Uterus (tissue), 4 donors: ENCODE measurements around the gene PGF. TPM values are rescaled to one million over a fixed set of nuclear protein-coding genes. Genes with fewer than 3 reads are reported as not detected.

Experiments used
- DNase-seq, 2 donors: peaks; one replicate each; pipeline ENCODE4 v3.0.0-alpha.2; 2019 to 2020
- H3K27ac ChIP-seq, 2 donors: fragments of 200-600 bp; sonication (generic); 1 replicate in 1 of 2; 2 replicates in 1 of 2; pipeline ENCODE4 v1.5.1; 2016 to 2018
- H3K27me3 ChIP-seq, 2 donors: fragments of 200-600 bp; sonication (generic); one replicate each; pipeline ENCODE4 v1.5.1; 2018 to 2019; ENCODE audit warnings: control low read depth in 1 of 2
- H3K36me3 ChIP-seq, 2 donors: fragments of 200-600 bp; sonication (generic); one replicate each; pipeline ENCODE4 v1.5.1; 2019; ENCODE audit warnings: control low read depth in 1 of 2
- H3K4me1 ChIP-seq, 2 donors: fragments of 200-600 bp; sonication (generic); one replicate each; pipeline ENCODE4 v1.5.1; 2018 to 2019; ENCODE audit warnings: control low read depth in 1 of 2
- H3K4me3 ChIP-seq, 2 donors: fragments of 200-600 bp; sonication (generic); 1 replicate in 1 of 2; 2 replicates in 1 of 2; pipeline ENCODE4 v1.5.1; 2018 to 2019; ENCODE audit warnings: mild to moderate bottlenecking in 1 of 2
- H3K9me3 ChIP-seq, 2 donors: fragments of 200-600 bp; sonication (generic); one replicate each; pipeline ENCODE4 v1.5.1; 2019; ENCODE audit warnings: control low read depth in 1 of 2
- POLR2A ChIP-seq, 2 donors: fragments of 450-650 bp; IDR thresholded peaks; one replicate each; pipeline ENCODE4 v1.6.1; 2016; ENCODE audit warnings: antibody characterized with exemption in 2 of 2, mild to moderate bottlenecking in 1 of 2, moderate library complexity in 1 of 2
- intact Hi-C: fragments of 100-400 bp; cut with DNase I; formaldehyde crosslinking; loops from one replicate; pipeline ENCODE4 v1.15.1; 2023; ENCODE audit warnings: low total_unique reads
- total RNA-seq, 4 donors: library from RNA; depleted of rRNA in 3 of 4; stranded (reverse); fragments of >200 nt in 3 of 4; gene quantifications; one replicate each; pipeline versions ENCODE4 v1.1.0 to v1.2.4, GENCODE V29; 2014 to 2023
- TF ChIP-seq, protein P1 (sequence below), 4 experiments: fragments of 200-600 bp in 2 of 4; fragments of 450-650 bp in 2 of 4; sonication (generic) in 2 of 4; IDR thresholded peaks; one replicate each; pipeline ENCODE4 v1.5.1; 2016 to 2019; ENCODE audit warnings: antibody characterized with exemption in 4 of 4, mild to moderate bottlenecking in 2 of 4, moderate library complexity in 1 of 4
- donor health status: DM: yes; HTN: yes; CAD: no.

Gene PGF
- total RNA-seq, 4 donors from 2014 or later: 2.7 to 32.4 (median 15.4) TPM

DNA sequence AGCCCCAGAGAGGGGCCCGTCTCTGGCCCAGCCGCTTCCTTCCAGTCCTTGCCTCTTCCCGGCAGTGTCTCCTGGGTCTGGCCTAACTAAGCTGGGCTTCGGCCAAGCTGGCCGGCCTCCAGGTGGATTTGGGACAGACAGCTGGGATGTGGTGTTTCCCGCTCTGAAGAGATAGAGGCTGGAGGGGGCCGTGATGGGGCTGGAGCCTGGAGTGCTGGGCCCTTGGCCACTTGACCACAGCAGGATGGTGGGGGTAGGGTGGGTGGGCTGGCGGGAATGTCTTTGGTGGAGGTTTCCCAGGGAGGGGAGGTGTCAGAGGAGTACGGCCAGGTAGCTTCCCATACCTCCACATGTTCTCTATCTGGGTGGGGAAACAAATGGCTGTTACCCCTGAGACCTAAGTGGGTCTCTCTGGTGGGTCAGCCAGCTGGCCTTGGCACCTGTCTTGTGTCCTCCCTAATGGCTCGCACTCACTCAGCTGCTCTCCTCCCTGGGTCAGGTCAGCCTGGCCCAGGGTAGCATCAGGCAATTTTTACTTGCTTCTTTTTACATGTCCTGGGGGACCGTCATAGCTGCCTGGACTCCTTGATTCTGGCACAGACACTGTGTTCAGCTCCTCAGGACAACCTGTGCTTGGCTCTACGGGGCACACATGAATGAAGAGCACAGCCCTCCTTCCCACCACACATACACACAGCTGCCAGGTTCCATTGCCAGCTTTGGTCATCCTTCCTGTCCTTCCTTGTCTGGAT is 19.8 kb upstream of the PGF start:
- no peaks in the 10 kb centered on the region for H3K9me3 ChIP-seq
- H3K27me3 ChIP-seq: no peaks in the 10 kb centered on the region
- TF ChIP-seq, protein P1, sequence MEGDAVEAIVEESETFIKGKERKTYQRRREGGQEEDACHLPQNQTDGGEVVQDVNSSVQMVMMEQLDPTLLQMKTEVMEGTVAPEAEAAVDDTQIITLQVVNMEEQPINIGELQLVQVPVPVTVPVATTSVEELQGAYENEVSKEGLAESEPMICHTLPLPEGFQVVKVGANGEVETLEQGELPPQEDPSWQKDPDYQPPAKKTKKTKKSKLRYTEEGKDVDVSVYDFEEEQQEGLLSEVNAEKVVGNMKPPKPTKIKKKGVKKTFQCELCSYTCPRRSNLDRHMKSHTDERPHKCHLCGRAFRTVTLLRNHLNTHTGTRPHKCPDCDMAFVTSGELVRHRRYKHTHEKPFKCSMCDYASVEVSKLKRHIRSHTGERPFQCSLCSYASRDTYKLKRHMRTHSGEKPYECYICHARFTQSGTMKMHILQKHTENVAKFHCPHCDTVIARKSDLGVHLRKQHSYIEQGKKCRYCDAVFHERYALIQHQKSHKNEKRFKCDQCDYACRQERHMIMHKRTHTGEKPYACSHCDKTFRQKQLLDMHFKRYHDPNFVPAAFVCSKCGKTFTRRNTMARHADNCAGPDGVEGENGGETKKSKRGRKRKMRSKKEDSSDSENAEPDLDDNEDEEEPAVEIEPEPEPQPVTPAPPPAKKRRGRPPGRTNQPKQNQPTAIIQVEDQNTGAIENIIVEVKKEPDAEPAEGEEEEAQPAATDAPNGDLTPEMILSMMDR (IDR thresholded peaks at IDR 0.05): no peak
- TF ChIP-seq POLR2A (IDR thresholded peaks at IDR 0.05): no peak
- intact Hi-C loops: no loop called here
- DNase-seq: peak; percentile 79 to 92
- H3K4me1 ChIP-seq: peaks cover 0 to 4% of the 10 kb centered on the region in 2 donors
- no peaks in the 10 kb centered on the region for H3K36me3 ChIP-seq
- no peak overlapping the region for H3K4me3 ChIP-seq
- H3K27ac ChIP-seq: peak overlapping the region in 1 of 2 donors; percentile 47

DNA sequence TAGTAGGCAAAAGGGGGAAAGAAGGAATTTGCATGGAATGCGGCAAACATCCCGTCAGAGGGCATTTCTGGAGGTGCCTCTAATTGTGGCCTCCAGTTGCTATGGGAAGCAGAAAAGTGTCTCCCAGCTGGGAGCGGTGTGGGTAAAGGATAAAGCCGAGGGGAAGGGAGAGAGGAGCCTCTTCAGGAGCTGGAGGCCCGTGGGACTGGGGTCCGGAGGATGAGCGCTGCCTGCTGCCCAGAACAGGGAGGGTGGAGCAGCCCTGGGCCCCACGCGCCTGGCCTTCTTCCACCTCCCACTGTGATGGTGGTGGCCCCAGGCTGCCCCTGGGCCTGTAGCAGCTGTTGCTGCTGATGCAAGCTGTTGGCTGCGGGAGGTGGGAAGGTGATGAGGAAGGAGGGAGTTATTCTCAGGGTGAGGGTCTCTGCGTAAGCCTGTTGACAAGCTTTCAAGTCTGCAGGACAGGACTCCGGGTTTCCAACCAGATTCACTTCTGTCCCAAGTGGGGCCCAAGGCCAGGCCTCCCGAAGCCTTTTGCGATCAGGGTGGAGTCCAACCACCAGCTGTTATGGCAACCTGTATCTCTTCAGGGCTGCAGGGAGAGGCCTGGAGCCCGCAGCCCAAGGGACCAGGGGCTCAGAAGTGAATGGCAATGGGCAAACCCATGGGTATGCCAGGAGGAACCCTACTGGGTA is 19.1 kb upstream of the PGF start:
- no peak for TF ChIP-seq POLR2A (IDR thresholded peaks at IDR 0.05)
- TF ChIP-seq, protein P1 (IDR thresholded peaks at IDR 0.05): no peak
- DNase-seq: peak in 1 of 2 donors; percentile 66
- Histone ChIP-seq H3K36me3 (no peaks in the 10 kb centered on the region), H3K27me3 (no peaks in the 10 kb centered on the region), H3K4me3 (no peak overlapping the region), H3K9me3 (no peaks in the 10 kb centered on the region), H3K4me1 (peaks cover 0 to 4% of the 10 kb centered on the region in 2 donors), H3K27ac (peak overlapping the region in 1 of 2 donors; percentile 47)
- intact Hi-C loops: no loop called here

DNA sequence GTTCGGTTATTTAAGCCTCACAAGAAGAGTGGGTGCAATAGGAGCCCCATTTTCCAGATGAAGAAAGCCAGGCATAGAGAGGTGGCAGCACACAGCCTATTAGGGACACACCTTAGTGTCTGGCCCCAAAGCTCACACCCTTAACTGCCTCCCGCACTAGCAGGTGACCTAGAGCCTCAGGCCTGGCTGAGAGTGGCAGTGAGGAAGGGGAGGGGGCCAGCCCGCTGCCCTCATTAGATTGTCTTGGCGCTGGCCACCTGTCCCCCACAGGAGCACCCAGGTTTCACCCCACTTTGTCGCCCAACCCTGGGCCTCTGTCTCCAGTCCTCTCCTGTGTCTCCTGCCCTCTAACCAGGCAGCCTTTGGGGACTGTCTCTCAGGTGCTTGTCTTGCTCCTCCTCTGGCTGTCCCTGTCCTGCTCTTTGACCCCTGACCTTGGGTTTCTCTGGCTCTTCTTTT is 18.5 kb upstream of the PGF start:
- Histone ChIP-seq H3K4me1 (peaks cover 0 to 4% of the 10 kb centered on the region in 2 donors), H3K27me3 (no peaks in the 10 kb centered on the region), H3K27ac (peak overlapping the region; percentile 12 to 47), H3K36me3 (no peaks in the 10 kb centered on the region), H3K4me3 (no peak overlapping the region), H3K9me3 (no peaks in the 10 kb centered on the region)
- no peak for TF ChIP-seq POLR2A (IDR thresholded peaks at IDR 0.05)
- TF ChIP-seq, protein P1 (IDR thresholded peaks at IDR 0.05): no peak
- no peak for DNase-seq
- intact Hi-C loops: no loop called here

- TF ChIP-seq POLR2A (IDR thresholded peaks at IDR 0.05): no peak
- TF ChIP-seq, protein P1 (IDR thresholded peaks at IDR 0.05): no peak
- H3K9me3 ChIP-seq: no peaks in the 10 kb centered on the region
- peak overlapping the region; percentile 31 to 59 for H3K27ac ChIP-seq
- H3K27me3 ChIP-seq: no peaks in the 10 kb centered on the region
- H3K4me3 ChIP-seq: no peak overlapping the region
- intact Hi-C loops: no loop called here
- no peaks in the 10 kb centered on the region for H3K36me3 ChIP-seq
- peaks cover 0 to 4% of the 10 kb centered on the region in 2 donors for H3K4me1 ChIP-seq
- peak; percentile 49 to 53 for DNase-seq
Observed at GRCh38 chr14:74973003-74973653, 17.7 kb upstream of the PGF start.
